ENCODE results near the gene FBN1.

GRCh38 chr15:48510976-48511375 lies 134.5 kb downstream of the FBN1 start:
- TF ChIP-seq, protein P1, sequence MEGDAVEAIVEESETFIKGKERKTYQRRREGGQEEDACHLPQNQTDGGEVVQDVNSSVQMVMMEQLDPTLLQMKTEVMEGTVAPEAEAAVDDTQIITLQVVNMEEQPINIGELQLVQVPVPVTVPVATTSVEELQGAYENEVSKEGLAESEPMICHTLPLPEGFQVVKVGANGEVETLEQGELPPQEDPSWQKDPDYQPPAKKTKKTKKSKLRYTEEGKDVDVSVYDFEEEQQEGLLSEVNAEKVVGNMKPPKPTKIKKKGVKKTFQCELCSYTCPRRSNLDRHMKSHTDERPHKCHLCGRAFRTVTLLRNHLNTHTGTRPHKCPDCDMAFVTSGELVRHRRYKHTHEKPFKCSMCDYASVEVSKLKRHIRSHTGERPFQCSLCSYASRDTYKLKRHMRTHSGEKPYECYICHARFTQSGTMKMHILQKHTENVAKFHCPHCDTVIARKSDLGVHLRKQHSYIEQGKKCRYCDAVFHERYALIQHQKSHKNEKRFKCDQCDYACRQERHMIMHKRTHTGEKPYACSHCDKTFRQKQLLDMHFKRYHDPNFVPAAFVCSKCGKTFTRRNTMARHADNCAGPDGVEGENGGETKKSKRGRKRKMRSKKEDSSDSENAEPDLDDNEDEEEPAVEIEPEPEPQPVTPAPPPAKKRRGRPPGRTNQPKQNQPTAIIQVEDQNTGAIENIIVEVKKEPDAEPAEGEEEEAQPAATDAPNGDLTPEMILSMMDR (IDR thresholded peaks at IDR 0.05 in 4 of 5, conservative IDR thresholded peaks at IDR 0.05 in 1 of 5), result no peak
- no peak for TF ChIP-seq POLR2A (IDR thresholded peaks at IDR 0.05)

All from gastrocnemius medialis (tissue), 4 donors.